H9 (cell line): ENCODE data around the gene KSR1. TPM values are rescaled to one million over a fixed set of nuclear protein-coding genes. Genes with fewer than 3 reads are reported as not detected.

Experiments
- DNase-seq: peaks from one replicate; pipeline ENCODE4 v3.0.0-alpha.2; 2017
- H2AFZ ChIP-seq: one replicate; pipeline ENCODE4 v1.6.1; 2013; ENCODE audit warnings: mild to moderate bottlenecking, low read length, control low read depth, moderate library complexity
- H2AK5ac ChIP-seq: 2 replicates; pipeline ENCODE4 v1.6.1; 2013; ENCODE audit warnings: low read length, control low read depth, mixed read lengths; ENCODE audit not compliant: insufficient read length
- H2BK120ac ChIP-seq: one replicate; pipeline ENCODE4 v1.6.1; 2013; ENCODE audit warnings: low read depth, mild to moderate bottlenecking, low read length, control low read depth, inconsistent platforms; ENCODE audit not compliant: poor library complexity, severe bottlenecking
- H2BK12ac ChIP-seq: 2 replicates; pipeline ENCODE4 v1.6.1; 2013; ENCODE audit warnings: low read length, control low read depth, mixed read lengths, low read depth; ENCODE audit not compliant: insufficient read length
- H2BK15ac ChIP-seq: 2 replicates; pipeline ENCODE4 v1.6.1; 2013; ENCODE audit warnings: low read depth, low read length, control low read depth
- H2BK20ac ChIP-seq: one replicate; pipeline ENCODE4 v1.6.1; 2013; ENCODE audit warnings: low read depth, mild to moderate bottlenecking, low read length, control low read depth, inconsistent platforms; ENCODE audit not compliant: poor library complexity, severe bottlenecking
- H2BK5ac ChIP-seq: 2 replicates; pipeline ENCODE4 v1.6.1; 2013; ENCODE audit warnings: low read length, control low read depth, mixed read lengths; ENCODE audit not compliant: insufficient read length
- H3K14ac ChIP-seq: 2 replicates; pipeline ENCODE4 v1.6.1; 2013; ENCODE audit warnings: low read length, control low read depth; ENCODE audit not compliant: insufficient read depth
- H3K18ac ChIP-seq: 2 replicates; pipeline ENCODE4 v1.6.1; 2013; ENCODE audit warnings: low read depth, mild to moderate bottlenecking, mixed read lengths, low read length, control low read depth; ENCODE audit not compliant: insufficient read length
- H3K23ac ChIP-seq: 2 replicates; pipeline ENCODE4 v1.6.1; 2013; ENCODE audit warnings: low read length, control low read depth, mixed read lengths, low read depth; ENCODE audit not compliant: insufficient read length
- H3K23me2 ChIP-seq: 2 replicates; pipeline ENCODE4 v1.6.1; 2013; ENCODE audit warnings: low read depth, mild to moderate bottlenecking, mixed read lengths, low read length, control low read depth; ENCODE audit not compliant: insufficient read length, poor library complexity, severe bottlenecking
- H3K27ac ChIP-seq: 2 replicates; pipeline ENCODE4 v1.5.1; 2013; ENCODE audit warnings: low read length, control low read depth, mixed read lengths, low read depth; ENCODE audit not compliant: insufficient read length
- H3K27me3 ChIP-seq: 2 replicates; pipeline ENCODE4 v1.6.1; 2013; ENCODE audit warnings: low read length, control low read depth, inconsistent platforms; ENCODE audit not compliant: insufficient read depth
- H3K4ac ChIP-seq: 2 replicates; pipeline ENCODE4 v1.6.1; 2013; ENCODE audit warnings: low read depth, mild to moderate bottlenecking, control low read depth, inconsistent platforms, low read length, moderate library complexity
- H3K4me1 ChIP-seq: 2 replicates; pipeline ENCODE4 v1.6.1; 2013; ENCODE audit warnings: low read length, control low read depth, inconsistent platforms; ENCODE audit not compliant: insufficient read depth
- H3K4me2 ChIP-seq: 2 replicates; pipeline ENCODE4 v1.6.1; 2013; ENCODE audit warnings: low read length, control low read depth, mixed read lengths; ENCODE audit not compliant: insufficient read length, insufficient read depth
- H3K56ac ChIP-seq: 2 replicates; pipeline ENCODE4 v1.6.1; 2013; ENCODE audit warnings: low read depth, mild to moderate bottlenecking, mixed read lengths, low read length, control low read depth; ENCODE audit not compliant: insufficient read length
- H3K79me1 ChIP-seq: 2 replicates; pipeline ENCODE4 v1.6.1; 2013; ENCODE audit warnings: low read depth, mild to moderate bottlenecking, moderate library complexity, low read length, control low read depth, inconsistent platforms; ENCODE audit not compliant: insufficient read depth, poor library complexity, severe bottlenecking
- H3K79me2 ChIP-seq: 2 replicates; pipeline ENCODE4 v1.6.1; 2013; ENCODE audit warnings: low read length, control low read depth, inconsistent platforms; ENCODE audit not compliant: insufficient read depth
- H3K9ac ChIP-seq: 2 replicates; pipeline ENCODE4 v1.6.1; 2013; ENCODE audit warnings: low read length, control low read depth, mixed read lengths; ENCODE audit not compliant: insufficient read length; ENCODE audit errors: extremely low read depth
- H3K9me3 ChIP-seq: one replicate; pipeline ENCODE4 v1.6.1; 2013; ENCODE audit warnings: low read depth, low read length, inconsistent platforms; ENCODE audit not compliant: control insufficient read depth
- H3T11ph ChIP-seq: one replicate; pipeline ENCODE4 v1.6.1; 2013; ENCODE audit warnings: mild to moderate bottlenecking, low read length, control low read depth, inconsistent platforms
- H4K20me1 ChIP-seq: one replicate; pipeline ENCODE4 v1.6.1; 2013; ENCODE audit not compliant: control insufficient read depth, insufficient read length, insufficient read depth
- H4K5ac ChIP-seq: 2 replicates; pipeline ENCODE4 v1.6.1; 2013; ENCODE audit warnings: low read depth, mild to moderate bottlenecking, mixed read lengths, low read length, control low read depth; ENCODE audit not compliant: insufficient read length
- H4K8ac ChIP-seq: replicated peaks from 2 replicates; pipeline ENCODE4 v1.6.1; 2013; ENCODE audit warnings: low read length, control low read depth, mixed read lengths, low read depth; ENCODE audit not compliant: insufficient read length
- H4K91ac ChIP-seq: 2 replicates; pipeline ENCODE4 v1.6.1; 2013; ENCODE audit warnings: low read depth, mild to moderate bottlenecking, moderate library complexity, mixed read lengths, low read length, control low read depth; ENCODE audit not compliant: insufficient read length
- H3K27ac Mint-ChIP-seq, 3 experiments: 2 replicates in 2 of 3; 3 replicates in 1 of 3; pipeline ENCODE4 v1.8.0; 2020 to 2021; ENCODE audit warnings: mixed read lengths in 3 of 3, mild to moderate bottlenecking in 1 of 3, moderate library complexity in 1 of 3
- H3K27me3 Mint-ChIP-seq: 2 replicates; pipeline ENCODE4 v1.8.0; 2021; ENCODE audit warnings: low read depth, mild to moderate bottlenecking, moderate library complexity, mixed read lengths
- H3K36me3 Mint-ChIP-seq, 3 experiments: 2 replicates in 2 of 3; 3 replicates in 1 of 3; pipeline ENCODE4 v1.8.0; 2020 to 2021; ENCODE audit warnings: low read depth in 3 of 3, mixed read lengths in 3 of 3; ENCODE audit not compliant: insufficient read depth in 1 of 3
- H3K4me1 Mint-ChIP-seq, 2 experiments: 2 replicates each; pipeline ENCODE4 v1.8.0; 2020; ENCODE audit warnings: mixed read lengths in 2 of 2
- H3K4me3 Mint-ChIP-seq, 2 experiments: 2 replicates in 1 of 2; 3 replicates in 1 of 2; pipeline ENCODE4 v1.8.0; 2020 to 2021; ENCODE audit warnings: mild to moderate bottlenecking in 2 of 2, mixed read lengths in 2 of 2, moderate library complexity in 1 of 2
- H3K9me3 Mint-ChIP-seq, 2 experiments: 2 replicates in 1 of 2; 3 replicates in 1 of 2; pipeline ENCODE4 v1.8.0; 2020; ENCODE audit warnings: mild to moderate bottlenecking in 2 of 2, mixed read lengths in 2 of 2, moderate library complexity in 1 of 2
- CTCF ChIP-seq: fragments of 200-600 bp; sonication (generic); conservative IDR thresholded peaks from 3 replicates; pipeline ENCODE4 v1.8.0; 2021; ENCODE audit warnings: antibody characterized with exemption, mild to moderate bottlenecking
- WGBS: extraction: QIAGEN DNeasy Blood & Tissue Kit; methylation state at CpG from one replicate; pipeline ENCODE4 v1.1.7; 2013; ENCODE audit warnings: missing lambda C conversion rate, low lambda C conversion rate, mixed read lengths; ENCODE audit not compliant: insufficient read length; ENCODE audit errors: extremely low coverage; 5-methylcytosine and 5-hydroxymethylcytosine counted together
- total RNA-seq: library from RNA; stranded (reverse); gene quantifications from 2 replicates; pipeline ENCODE4 v1.2.1, GENCODE V29; 2021

KSR1 gene
- total RNA-seq, 1 experiment from 2014 or later, result 44.9 TPM

- no peak overlapping the region for H4K8ac ChIP-seq
- no peak overlapping the region for H2BK12ac ChIP-seq
- H3K79me1 ChIP-seq, result no peaks in the 10 kb centered on the region
- peak overlapping the region in 1 of 3 experiments; percentile 71; a peak in 1 of 7 replicates for H3K27ac Mint-ChIP-seq
- H4K91ac ChIP-seq, result no peak overlapping the region
- no peak overlapping the region for H3K23ac ChIP-seq
- no peaks in the 10 kb centered on the region for H3K9me3 Mint-ChIP-seq
- H4K20me1 ChIP-seq, result no peaks in the 10 kb centered on the region
- no peak overlapping the region for H3T11ph ChIP-seq
- no peak for DNase-seq
- WGBS, result no CpG with 5 or more reads among the region's 16 CpGs
- no peaks in the 10 kb centered on the region for H3K79me2 ChIP-seq
- H3K4me1 ChIP-seq, result no peaks in the 10 kb centered on the region; the same call in 1 of the 2 replicates
- H3K14ac ChIP-seq, result no peak overlapping the region
- H2BK15ac ChIP-seq, result no peak overlapping the region
- H3K27me3 ChIP-seq, result no peaks in the 10 kb centered on the region
- H3K18ac ChIP-seq, result no peak overlapping the region
- peaks cover 2% of the 10 kb centered on the region; the same call in 1 of the 2 replicates for H3K27me3 Mint-ChIP-seq
- H3K9me3 ChIP-seq, result no peaks in the 10 kb centered on the region
- no peak overlapping the region for H3K27ac ChIP-seq
- no peak overlapping the region for H2AFZ ChIP-seq
- H3K36me3 Mint-ChIP-seq, result no peaks in the 10 kb centered on the region
- no peak overlapping the region for H4K5ac ChIP-seq
- H3K4ac ChIP-seq, result no peak overlapping the region
- H2BK120ac ChIP-seq, result no peak overlapping the region
- H3K4me1 Mint-ChIP-seq, result peaks cover 14 to 27% of the 10 kb centered on the region in 2 experiments
- no peak overlapping the region for H3K4me3 Mint-ChIP-seq
- no peak overlapping the region for H2AK5ac ChIP-seq
- H3K23me2 ChIP-seq, result no peaks in the 10 kb centered on the region
- no peak overlapping the region for H3K9ac ChIP-seq
- no peak overlapping the region for H2BK5ac ChIP-seq
- H3K56ac ChIP-seq, result no peak overlapping the region
- no peak overlapping the region for H3K4me2 ChIP-seq
- H2BK20ac ChIP-seq, result no peak overlapping the region
- no peak for TF ChIP-seq CTCF
Observed at GRCh38 chr17:27649929-27650328, 193.7 kb downstream of the KSR1 start.
